NCI-H774 (cell line): ENCODE data around the gene SHKBP1.
A peak's percentile ranks its signal among the peaks of the same experiment; 100 is the strongest.
"Not testable (repeated sequence)": the region's sequence is repeated elsewhere in the genome, so short reads cannot be mapped to it uniquely, and the experiment has no call there.

ENCODE experiments used
- DNase-seq: peaks from one replicate; lab custom pipeline; 2025; lab: John Stamatoyannopoulos, UW

The SHKBP1 gene

GRCh38 chr19:40556953-40557530, 19.6 kb upstream of the SHKBP1 start:
- DNase-seq: no peak

GRCh38 chr19:40559394-40559793, 17.3 kb upstream of the SHKBP1 start:
- DNase-seq: no peak

GRCh38 chr19:40560092-40560507, 16.6 kb upstream of the SHKBP1 start:
- DNase-seq: no peak

GRCh38 chr19:40561947-40562346, 14.7 kb upstream of the SHKBP1 start:
- DNase-seq: no peak

GRCh38 chr19:40564535-40564934, 12.1 kb upstream of the SHKBP1 start:
- not testable (repeated sequence) for DNase-seq

- no peak for DNase-seq
Observed at GRCh38 chr19:40565355-40565754, 11.3 kb upstream of the SHKBP1 start.

GRCh38 chr19:40565910-40566495, 10.7 kb upstream of the SHKBP1 start:
- no peak for DNase-seq

GRCh38 chr19:40567040-40567749, 9.5 kb upstream of the SHKBP1 start:
- DNase-seq: no peak

GRCh38 chr19:40567750-40568494, 8.8 kb upstream of the SHKBP1 start:
- DNase-seq: no peak

- DNase-seq: peak; percentile 98
Observed at GRCh38 chr19:40570313-40571004, 6.2 kb upstream of the SHKBP1 start.

- no peak for DNase-seq
Observed at GRCh38 chr19:40571005-40571318, 5.7 kb upstream of the SHKBP1 start.

GRCh38 chr19:40571831-40572495, 4.7 kb upstream of the SHKBP1 start:
- no peak for DNase-seq

GRCh38 chr19:40575326-40575725, 1.3 kb upstream of the SHKBP1 start:
- no peak for DNase-seq

GRCh38 chr19:40576151-40576584, 505 bp upstream of the SHKBP1 start:
- no peak for DNase-seq

GRCh38 chr19:40578442-40578908, 1.8 kb downstream of the SHKBP1 start:
- no peak for DNase-seq

GRCh38 chr19:40580619-40581018, 3.9 kb downstream of the SHKBP1 start:
- no peak for DNase-seq

- DNase-seq: no peak
Observed at GRCh38 chr19:40581531-40581930, 4.9 kb downstream of the SHKBP1 start.

GRCh38 chr19:40582467-40582866, 5.8 kb downstream of the SHKBP1 start:
- DNase-seq: no peak

- DNase-seq: no peak
Observed at GRCh38 chr19:40583283-40583682, 6.6 kb downstream of the SHKBP1 start.

- DNase-seq: no peak
Observed at GRCh38 chr19:40584007-40584406, 7.3 kb downstream of the SHKBP1 start.

- DNase-seq: no peak
Observed at GRCh38 chr19:40585241-40585981, 8.7 kb downstream of the SHKBP1 start.
